NCI-H1694 (cell line): ENCODE results near the gene EVA1A.

ENCODE experiments used
- DNase-seq: peaks from one replicate; lab custom pipeline; 2025; lab: John Stamatoyannopoulos, UW

Gene EVA1A

DNA sequence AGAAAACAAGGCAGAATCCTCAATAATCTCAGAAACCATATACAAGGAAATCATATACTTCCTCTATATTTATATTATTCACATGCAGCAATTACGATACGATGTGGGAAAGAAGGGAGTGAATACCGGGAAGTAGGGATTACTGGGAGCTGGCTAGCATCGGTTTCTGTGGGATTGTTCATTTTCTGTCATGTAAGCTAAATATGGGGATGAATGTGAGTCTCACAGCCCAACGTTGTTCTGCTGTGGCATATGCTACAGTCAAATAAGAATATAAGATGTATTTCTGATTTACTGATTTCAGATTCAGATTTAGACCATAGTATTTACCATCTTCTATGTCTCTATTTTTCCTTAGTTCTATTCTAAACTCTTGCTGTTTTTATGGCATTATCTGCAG lies 113.6 kb downstream of the EVA1A start:
- no peak for DNase-seq
